ENCODE data around the gene IL4R. TPM values are rescaled to one million over a fixed set of nuclear protein-coding genes. Genes with fewer than 3 reads are reported as not detected.

IL4R gene
- total and polyA plus RNA-seq, 4 donors, result 15.5 to 61.9 (median 29.9) TPM

- Histone ChIP-seq H3K4me1 (ENCODE audit: control insufficient read depth in 4 of 4, insufficient read depth in 4 of 4, low read length in 3 of 4) (no peaks in the 10 kb centered on the region), H3K27me3 (ENCODE audit: control insufficient read depth in 4 of 4, insufficient read depth in 4 of 4, low read length in 3 of 4) (no peaks in the 10 kb centered on the region), H3K27ac (ENCODE audit: low read depth in 1 of 2, low read length in 2 of 2) (no peak overlapping the region), H3K9ac (ENCODE audit: low read depth in 1 of 2, low read length in 2 of 2) (no peak overlapping the region), H3K36me3 (ENCODE audit: control insufficient read depth in 4 of 4, insufficient read depth in 3 of 4, low read depth in 1 of 4, low read length in 3 of 4) (no peaks in the 10 kb centered on the region), H3K4me3 (ENCODE audit: low read depth in 1 of 3, low read length in 3 of 3) (no peak overlapping the region), H3K9me3 (ENCODE audit: control insufficient read depth in 4 of 4, low read length in 3 of 4) (no peaks in the 10 kb centered on the region)
- TF ChIP-seq TAF1 (conservative IDR thresholded peaks at IDR 0.05) (no peak), GABPA (IDR thresholded peaks at IDR 0.05 in 1 of 2, conservative IDR thresholded peaks at IDR 0.05 in 1 of 2) (no peak), FOXA1 (IDR thresholded peaks at IDR 0.05) (no peak), ZBTB33 (IDR thresholded peaks at IDR 0.05) (no peak), HNF4G (IDR thresholded peaks at IDR 0.05) (no peak), RXRA (IDR thresholded peaks at IDR 0.05) (no peak), RAD21 (IDR thresholded peaks at IDR 0.05) (no peak), CTCF (IDR thresholded peaks at IDR 0.05; ENCODE audit: low read depth, low read length, missing input control) (no peak), NR2F2 (IDR thresholded peaks at IDR 0.05) (no peak), SP1 (IDR thresholded peaks at IDR 0.05) (no peak), YY1 (IDR thresholded peaks at IDR 0.05) (no peak), EGR1 (IDR thresholded peaks at IDR 0.05; ENCODE audit: low read depth in 2 of 2) (no peak), HNF4A (conservative IDR thresholded peaks at IDR 0.05) (no peak), MAX (IDR thresholded peaks at IDR 0.05) (no peak)
- DNase-seq (ENCODE audit: low spot score), result no peak
- 83% methylated on average over 6 of the region's 6 CpGs for WGBS
These were observed 24.1 kb upstream of the IL4R start for GRCh38 chr16:27289669-27290068.

- no peak for DNase-seq (ENCODE audit: low spot score)
- H3K27ac ChIP-seq (ENCODE audit: low read depth in 1 of 2, low read length in 2 of 2), result no peak overlapping the region
These were observed 23.2 kb upstream of the IL4R start for GRCh38 chr16:27290562-27290961.

GRCh38 chr16:27291106-27291505 lies 22.7 kb upstream of the IL4R start:
- Histone ChIP-seq H3K27ac (ENCODE audit: low read depth in 1 of 2, low read length in 2 of 2) (no peak overlapping the region), H3K4me1 (ENCODE audit: control insufficient read depth in 4 of 4, insufficient read depth in 4 of 4, low read length in 3 of 4) (no peaks in the 10 kb centered on the region), H3K36me3 (ENCODE audit: control insufficient read depth in 4 of 4, insufficient read depth in 3 of 4, low read depth in 1 of 4, low read length in 3 of 4) (no peaks in the 10 kb centered on the region), H3K27me3 (ENCODE audit: control insufficient read depth in 4 of 4, insufficient read depth in 4 of 4, low read length in 3 of 4) (no peaks in the 10 kb centered on the region), H3K4me3 (ENCODE audit: low read depth in 1 of 3, low read length in 3 of 3) (no peak overlapping the region), H3K9ac (ENCODE audit: low read depth in 1 of 2, low read length in 2 of 2) (no peak overlapping the region), H3K9me3 (ENCODE audit: control insufficient read depth in 4 of 4, low read length in 3 of 4) (no peaks in the 10 kb centered on the region)
- no peak for DNase-seq (ENCODE audit: low spot score)
- TF ChIP-seq MAX (IDR thresholded peaks at IDR 0.05), result no peak
- no peak for TF ChIP-seq FOXA2 (IDR thresholded peaks at IDR 0.05)
- no peak for TF ChIP-seq HNF4G (IDR thresholded peaks at IDR 0.05)
- no peak for TF ChIP-seq TAF1 (conservative IDR thresholded peaks at IDR 0.05)
- no peak for TF ChIP-seq CTCF (IDR thresholded peaks at IDR 0.05; ENCODE audit: low read depth, low read length, missing input control)
- no peak for TF ChIP-seq RXRA (IDR thresholded peaks at IDR 0.05)
- TF ChIP-seq REST (IDR thresholded peaks at IDR 0.05), result no peak
- TF ChIP-seq YY1 (IDR thresholded peaks at IDR 0.05), result no peak
- WGBS, result 87% methylated on average over 5 of the region's 5 CpGs

More at GRCh38 chr16:27290562-27290961, 23.2 kb upstream of the IL4R start:
- Histone ChIP-seq H3K4me1 (ENCODE audit: control insufficient read depth in 4 of 4, insufficient read depth in 4 of 4, low read length in 3 of 4) (no peaks in the 10 kb centered on the region), H3K9me3 (ENCODE audit: control insufficient read depth in 4 of 4, low read length in 3 of 4) (no peaks in the 10 kb centered on the region), H3K4me3 (ENCODE audit: low read depth in 1 of 3, low read length in 3 of 3) (no peak overlapping the region), H3K36me3 (ENCODE audit: control insufficient read depth in 4 of 4, insufficient read depth in 3 of 4, low read depth in 1 of 4, low read length in 3 of 4) (no peaks in the 10 kb centered on the region), H3K9ac (ENCODE audit: low read depth in 1 of 2, low read length in 2 of 2) (no peak overlapping the region), H3K27me3 (ENCODE audit: control insufficient read depth in 4 of 4, insufficient read depth in 4 of 4, low read length in 3 of 4) (no peaks in the 10 kb centered on the region)
- TF ChIP-seq HNF4G (IDR thresholded peaks at IDR 0.05) (no peak), MAX (IDR thresholded peaks at IDR 0.05) (no peak), GABPA (IDR thresholded peaks at IDR 0.05 in 1 of 2, conservative IDR thresholded peaks at IDR 0.05 in 1 of 2) (no peak)
